Renal pelvis (tissue), 4 donors: Measurements from ENCODE around the gene SRF. TPM values are rescaled to one million over a fixed set of nuclear protein-coding genes. Genes with fewer than 3 reads are reported as not detected.

Experiments used
- DNase-seq: peaks from one replicate; pipeline ENCODE4 v3.0.0-alpha.2; 2013
- polyA plus RNA-seq, 3 donors: library from polyadenylated mRNA; unstranded; fragments of 120-200 nt; gene quantifications; one replicate each; pipeline ENCODE4 v1.2.1, GENCODE V29; 2013; ENCODE audit not compliant: insufficient read length in 3 of 3

Gene SRF
- polyA plus RNA-seq, 3 donors = 29.0 to 34.7 (median 32.5) TPM

DNA sequence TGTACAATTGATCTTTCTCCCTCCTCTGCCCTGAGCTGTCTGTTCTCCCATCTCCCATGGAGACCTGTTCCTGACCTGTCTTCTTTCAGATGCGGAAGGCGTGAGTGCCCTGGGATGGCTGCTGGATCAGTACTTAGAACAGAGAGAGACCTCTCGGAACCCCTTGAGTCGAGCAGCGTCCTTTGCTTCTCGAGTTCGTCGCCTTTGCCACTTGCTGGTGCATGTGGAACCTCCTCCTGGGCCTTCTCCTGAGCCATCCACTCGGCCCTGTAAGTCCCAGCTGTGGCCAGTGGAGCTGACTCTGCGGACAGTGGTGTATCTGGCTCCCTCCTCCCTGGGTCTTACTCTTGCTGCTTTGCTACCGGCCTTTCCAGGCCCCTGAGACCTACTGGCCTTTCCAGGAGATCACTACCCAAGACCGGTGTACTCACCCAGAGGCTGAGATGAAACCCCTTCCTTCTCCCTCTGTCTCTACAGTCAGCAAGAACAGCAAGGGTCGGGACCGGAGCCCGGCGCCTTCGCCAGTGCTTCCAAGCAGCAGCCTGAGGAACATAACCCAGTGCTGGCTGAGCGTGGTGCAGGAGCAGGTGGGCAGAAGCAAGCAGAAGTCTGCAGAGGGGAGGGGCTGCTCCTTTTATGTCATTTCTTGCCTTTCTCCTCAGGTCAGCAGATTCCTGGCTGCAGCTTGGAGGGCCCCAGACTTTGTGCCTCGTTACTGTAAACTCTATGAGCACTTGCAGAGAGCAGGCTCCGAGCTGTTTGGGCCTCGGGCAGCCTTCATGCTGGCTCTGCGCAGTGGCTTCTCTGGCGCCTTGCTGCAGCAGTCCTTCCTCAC lies 33.4 kb downstream of the SRF start:
- DNase-seq = no peak

DNA sequence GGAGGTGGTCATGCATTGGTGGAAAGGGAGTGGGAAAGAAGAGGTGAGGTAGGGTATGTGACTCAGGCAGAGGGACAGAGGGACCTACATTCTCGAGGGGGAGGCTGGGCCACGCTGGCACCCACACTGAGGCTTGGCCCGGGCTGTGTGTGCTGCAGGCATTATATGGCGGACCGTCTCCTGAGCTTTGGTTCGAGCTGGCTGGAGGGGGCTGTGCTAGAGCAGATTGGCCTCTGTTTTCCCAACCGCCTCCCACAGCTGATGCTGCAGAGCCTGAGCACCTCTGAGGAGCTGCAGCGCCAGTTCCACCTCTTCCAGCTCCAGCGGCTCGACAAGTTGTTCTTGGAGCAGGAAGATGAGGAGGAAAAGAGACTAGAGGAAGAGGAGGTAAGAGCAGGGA lies 34.8 kb downstream of the SRF start:
- no peak for DNase-seq

DNA sequence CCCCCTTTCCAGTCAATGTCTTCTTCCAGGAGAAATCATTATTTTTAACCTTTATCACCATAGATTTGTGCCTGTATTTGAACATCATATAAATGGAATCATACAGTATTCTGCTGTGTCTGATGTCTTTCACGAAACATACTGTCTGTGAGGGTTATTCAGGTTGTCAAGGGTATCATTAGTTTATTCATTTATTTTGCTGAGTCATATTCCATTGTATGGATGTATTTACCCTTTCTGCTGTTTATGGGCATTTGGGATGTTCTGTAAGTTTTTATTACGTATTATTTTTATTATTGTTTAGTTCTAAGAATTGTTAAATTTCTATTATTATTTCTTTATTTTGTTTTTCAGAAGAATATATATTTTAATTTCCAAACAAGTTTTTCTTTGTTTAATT lies 36.2 kb downstream of the SRF start:
- no peak for DNase-seq

DNA sequence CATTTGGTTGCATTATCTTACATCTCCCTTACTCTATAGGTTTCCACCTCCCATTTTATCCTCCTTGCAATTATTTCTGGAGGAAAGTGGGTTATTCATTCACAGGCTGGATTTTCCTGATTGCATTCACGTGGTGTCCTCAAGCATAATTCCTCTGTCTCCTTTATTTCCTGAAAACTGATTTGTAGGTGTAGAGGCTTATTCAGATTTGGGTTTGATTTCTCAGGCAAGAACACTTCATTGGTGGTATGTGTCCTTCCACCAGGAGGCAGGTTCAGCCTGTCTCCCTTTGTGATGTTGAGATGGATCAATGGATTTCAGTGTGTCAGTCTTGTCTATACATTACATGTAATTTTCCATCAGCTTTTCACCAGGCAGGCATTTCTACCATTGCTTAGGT lies 40.9 kb downstream of the SRF start:
- DNase-seq = peak; percentile 16

DNA sequence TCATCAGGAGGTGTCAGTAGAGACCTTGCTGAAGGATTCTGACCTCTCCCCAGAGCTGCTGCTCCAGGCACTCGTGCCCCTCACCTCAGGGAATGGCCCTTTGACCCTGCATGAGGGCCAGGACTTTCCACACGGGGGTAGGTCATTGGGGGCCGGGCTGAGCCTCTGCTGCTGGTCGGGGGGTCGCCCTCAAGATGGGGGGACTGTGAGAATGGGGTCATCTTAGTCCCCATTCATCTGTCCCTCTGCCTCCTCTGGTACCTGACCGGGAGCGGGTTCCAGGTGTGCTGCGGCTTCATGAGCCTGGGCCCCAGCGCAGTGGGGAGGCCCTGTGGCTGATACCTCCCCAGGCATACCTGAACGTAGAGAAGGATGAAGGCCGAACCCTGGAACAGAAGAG lies 42.4 kb downstream of the SRF start:
- no peak for DNase-seq

DNA sequence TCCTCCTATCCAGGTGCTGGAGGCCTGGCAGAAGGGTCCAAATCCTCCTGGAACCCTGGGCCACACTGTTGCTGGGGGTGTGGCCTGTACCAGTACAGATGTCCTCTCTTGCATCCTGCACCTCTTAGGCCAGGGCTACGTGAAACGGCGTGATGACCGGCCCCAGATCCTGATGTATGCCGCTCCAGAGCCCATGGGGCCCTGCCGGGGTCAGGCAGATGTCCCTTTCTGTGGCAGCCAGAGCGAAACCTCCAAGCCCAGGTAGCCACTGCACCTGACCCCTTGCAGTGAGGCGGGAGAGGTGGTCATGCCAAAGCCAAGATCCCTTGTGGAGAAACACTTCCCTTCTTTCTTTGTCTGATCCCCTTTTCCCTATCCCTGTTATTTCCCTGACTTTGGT lies 44.0 kb downstream of the SRF start:
- no peak for DNase-seq

DNA sequence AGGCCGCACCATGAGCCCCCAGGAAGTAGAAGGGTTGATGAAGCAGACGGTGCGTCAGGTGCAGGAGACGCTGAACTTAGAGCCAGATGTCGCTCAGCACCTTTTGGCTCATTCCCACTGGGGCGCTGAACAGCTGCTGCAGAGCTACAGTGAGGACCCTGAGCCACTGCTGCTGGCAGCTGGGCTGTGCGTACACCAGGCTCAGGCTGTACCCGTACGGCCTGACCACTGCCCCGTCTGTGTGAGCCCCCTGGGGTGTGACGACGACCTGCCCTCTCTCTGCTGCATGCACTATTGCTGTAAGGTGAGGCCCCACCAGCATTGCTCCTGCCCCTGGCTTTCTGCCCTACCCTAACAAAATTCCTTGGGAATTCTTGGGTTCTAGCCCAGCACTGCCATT lies 45.1 kb downstream of the SRF start:
- no peak for DNase-seq

DNA sequence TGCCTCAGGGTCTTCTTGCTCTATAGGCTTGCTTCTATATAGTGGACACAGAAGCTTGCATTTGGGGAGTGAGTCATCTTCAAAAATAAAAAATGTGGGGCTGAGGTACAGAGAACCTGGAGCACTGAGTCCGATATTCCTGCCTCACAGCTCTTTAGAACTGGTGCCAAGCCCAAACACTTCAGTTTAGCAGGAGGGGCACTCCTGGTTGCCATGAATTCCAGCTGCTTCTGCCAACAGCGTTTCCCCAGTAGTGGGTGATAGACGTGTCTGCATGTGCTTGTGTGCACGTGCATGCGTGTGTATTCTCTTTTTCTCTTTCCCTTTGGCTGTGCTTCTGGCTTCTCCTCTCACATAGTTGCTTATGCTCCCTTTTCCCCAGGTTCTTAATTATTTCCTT lies 46.3 kb downstream of the SRF start:
- no peak for DNase-seq

DNA sequence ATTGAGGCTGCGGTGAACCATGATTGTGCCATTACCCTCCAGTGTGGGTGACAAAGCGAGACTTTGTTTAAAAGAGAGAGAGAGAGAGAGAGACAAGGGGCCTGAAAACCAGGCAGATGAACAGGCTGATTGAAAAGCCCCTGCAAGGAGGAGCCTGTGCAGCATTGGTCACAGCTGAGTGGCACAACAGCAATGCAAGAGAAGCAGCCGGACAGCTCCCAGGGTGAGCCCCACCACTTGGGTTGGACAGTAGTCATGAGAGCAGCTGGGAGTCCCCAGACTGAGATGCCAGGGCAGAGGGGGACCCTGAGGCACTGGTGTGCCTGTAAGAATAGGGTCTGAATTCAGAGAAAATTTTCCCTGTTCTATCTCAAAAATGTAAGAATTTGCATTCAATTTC lies 48.0 kb downstream of the SRF start:
- DNase-seq = no peak

DNA sequence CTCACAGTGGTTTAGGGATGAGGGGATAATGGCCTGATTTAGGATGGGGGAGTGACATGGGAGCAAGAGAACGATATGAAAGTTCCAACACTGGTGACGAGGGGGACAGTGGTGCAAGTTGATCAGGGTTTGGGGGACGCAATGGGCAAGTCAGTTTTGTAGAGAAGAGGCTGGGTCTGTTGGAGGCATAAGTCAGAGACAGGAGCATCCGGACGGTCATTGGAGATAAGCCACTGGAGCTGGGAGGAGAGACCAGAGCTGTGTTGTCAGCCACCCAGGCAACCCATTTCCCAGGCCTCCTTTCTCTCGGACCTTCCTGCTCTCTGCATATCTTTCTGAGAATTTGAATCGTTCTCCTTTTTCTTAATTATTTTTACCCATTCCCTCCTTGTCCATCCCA lies 48.7 kb downstream of the SRF start:
- DNase-seq = no peak

DNA sequence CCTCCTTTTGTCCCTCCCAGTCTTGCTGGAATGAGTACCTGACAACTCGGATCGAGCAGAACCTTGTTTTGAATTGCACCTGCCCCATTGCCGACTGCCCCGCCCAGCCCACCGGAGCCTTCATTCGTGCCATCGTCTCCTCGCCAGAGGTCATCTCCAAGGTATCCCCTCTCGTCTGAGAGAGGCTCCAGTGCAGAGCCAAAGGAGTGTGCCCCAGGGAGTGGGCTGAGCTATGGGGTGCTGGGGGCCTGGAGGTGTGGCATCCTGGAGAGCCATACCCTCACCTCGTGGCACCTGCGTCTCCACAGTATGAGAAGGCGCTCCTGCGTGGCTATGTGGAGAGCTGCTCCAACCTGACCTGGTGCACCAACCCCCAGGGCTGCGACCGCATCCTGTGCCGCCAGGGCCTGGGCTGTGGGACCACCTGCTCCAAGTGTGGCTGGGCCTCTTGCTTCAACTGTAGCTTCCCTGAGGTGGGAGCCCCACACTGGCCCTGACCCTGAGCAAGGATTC lies 49.4 kb downstream of the SRF start:
- DNase-seq = no peak

DNA sequence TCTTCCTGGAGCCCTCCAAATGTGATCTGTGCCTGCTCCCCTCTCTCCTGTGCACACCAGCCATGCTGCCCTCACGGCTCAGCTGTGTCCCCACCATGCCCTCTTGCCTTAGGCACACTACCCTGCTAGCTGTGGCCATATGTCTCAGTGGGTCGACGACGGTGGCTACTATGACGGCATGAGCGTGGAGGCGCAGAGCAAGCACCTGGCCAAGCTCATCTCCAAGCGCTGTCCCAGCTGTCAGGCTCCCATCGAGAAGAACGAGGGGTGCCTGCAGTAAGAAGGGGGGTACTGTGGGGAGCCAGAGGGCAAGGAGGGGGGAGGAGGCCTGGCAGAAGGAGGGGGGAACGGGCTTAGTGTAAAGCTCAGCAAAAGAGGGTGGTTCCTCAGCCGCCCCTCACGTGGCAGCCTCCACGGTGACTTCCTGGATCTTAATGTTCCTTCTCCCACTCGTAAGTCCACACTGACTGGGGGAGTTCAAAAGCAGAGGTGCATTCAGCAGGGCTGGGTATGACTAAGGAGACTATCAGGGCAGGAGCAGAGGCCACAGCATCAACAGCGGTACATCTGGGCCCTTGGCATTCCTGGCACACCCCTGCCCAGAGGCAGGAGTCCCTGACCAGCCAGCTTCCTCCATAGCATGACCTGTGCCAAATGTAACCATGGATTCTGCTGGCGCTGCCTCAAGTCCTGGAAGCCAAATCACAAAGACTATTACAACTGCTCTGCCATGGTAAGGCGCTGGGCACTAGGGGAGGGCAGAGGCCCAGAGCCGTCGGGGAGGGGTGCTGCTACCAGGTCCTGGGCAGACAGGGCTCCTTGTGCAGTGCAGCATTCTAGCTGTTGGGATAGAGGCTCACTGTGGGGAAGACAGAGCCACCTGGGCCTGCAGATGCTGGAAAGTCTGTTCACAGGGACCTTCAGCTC lies 50.2 kb downstream of the SRF start:
- DNase-seq = no peak

DNA sequence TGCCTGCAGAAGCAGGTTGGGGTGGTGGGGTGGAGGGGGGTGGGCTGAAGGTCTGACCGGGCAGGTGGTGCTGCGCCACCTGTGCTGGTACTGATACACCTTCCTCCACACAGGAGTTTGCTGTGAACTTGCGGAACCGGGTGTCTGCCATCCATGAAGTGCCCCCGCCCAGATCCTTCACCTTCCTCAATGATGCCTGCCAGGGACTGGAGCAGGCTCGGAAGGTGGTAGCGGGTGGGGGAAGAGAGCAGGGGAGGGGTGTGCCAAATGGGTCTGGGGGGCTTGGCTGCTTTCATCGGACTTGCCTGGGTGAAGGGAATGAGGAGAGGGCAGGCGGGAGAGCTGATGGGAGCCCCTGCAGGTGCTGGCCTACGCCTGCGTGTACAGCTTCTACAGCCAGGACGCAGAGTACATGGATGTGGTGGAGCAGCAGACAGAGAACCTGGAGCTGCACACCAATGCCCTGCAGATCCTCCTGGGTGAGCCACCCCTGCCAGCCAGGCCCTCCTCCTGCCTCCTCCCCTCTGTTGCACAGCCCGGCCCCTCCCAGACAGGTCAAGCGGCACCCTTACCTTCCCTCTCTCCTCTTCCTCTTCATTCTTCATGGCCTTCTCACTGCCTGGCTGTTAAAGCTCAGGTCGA lies 51.5 kb downstream of the SRF start:
- DNase-seq = no peak

DNA sequence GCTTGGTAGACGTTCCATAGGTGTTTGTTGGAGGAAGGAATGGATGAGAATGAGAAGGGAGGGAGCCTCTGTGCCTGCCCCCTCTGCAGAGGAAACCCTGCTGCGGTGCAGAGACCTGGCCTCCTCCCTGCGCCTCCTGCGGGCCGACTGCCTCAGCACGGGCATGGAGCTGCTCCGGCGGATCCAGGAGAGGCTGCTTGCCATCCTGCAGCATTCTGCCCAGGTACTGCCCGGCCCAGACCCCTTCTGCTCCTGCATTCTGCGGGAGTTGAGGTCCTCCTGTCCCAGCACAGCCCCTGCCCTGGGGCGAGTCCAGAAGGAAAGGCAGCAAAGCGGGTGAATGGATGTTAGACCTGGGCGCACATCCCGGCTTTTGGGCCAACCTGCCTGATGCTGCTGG lies 52.1 kb downstream of the SRF start:
- DNase-seq = no peak

DNA sequence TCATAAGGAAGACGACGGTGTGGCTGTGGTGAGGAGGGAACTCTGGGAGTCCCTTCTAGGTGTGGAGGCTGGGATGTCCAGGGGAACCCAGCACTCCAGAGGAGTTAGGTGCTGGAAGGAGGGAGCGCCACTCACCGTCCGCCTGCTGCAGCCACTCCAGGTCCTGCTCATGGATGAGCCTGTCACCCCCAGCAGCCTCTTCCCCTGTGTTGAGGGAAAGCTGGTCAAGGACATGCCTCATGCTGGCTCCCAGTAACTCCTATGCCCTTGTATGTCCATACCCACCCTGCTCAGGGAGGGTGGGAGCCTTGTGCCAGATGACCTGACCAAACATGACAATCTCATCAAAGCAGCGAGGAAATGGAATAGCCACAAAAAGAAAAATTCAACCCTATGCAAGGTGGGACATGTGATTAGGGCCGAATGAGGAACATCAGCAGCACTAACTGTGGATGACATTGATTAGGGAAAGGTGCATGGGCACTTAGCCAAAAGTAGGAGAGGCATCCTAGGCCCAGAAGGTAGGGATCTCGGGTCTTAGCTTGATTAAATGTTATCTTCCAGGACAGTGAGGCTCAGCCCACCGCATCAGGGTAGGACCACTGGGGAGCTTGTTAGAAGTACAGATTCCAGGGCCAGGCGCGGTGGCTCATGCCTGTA lies 55.3 kb downstream of the SRF start:
- no peak for DNase-seq

DNA sequence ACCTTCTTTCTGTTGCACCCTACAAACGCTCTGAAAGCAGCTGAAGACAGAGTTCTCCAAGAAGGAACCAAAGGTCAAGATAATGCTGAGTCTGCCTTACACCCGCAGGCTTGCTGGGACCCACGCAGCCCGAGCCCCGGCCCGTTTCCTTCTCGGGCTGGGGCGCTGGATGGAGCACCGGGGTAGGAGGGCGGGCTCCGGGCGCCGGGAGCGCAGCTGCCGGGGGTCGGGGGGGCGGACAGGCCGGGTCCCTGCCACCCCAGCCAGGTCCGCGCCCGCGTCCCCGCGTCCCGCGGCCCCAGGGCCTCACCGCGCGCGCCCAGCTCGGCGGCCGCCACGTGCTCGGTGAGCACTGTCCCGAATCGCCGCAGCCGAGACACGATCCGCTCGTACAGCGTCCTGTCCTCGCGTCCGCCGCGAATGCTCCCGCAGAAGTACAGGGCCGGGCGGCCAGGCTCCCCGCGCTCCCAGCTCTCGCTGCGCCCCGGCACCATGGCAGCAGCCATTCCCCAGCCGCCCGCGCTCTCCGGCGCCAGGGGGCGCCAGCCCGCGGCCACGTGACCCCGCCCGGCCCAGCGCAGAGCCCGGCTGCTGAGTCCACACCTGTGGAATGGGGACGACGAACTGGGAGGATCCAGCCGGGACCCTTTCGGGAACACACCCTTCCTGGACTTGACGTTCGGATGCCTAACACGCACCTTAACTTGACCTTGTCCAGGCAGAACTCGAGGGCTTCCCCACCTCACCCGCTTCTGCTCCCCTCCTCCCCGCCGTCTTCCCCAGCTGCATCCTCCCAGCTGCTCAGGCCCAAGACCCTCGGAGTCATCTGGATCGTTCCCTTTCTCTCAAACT lies 58.1 kb downstream of the SRF start, which contains the start of gene DNPH1:
Gene DNPH1 (minus strand): TSS at position 531 of the 852 bp plus-strand sequence. CDS start 25 bp downstream, at position 506.
- DNase-seq = peak; percentile 80

DNA sequence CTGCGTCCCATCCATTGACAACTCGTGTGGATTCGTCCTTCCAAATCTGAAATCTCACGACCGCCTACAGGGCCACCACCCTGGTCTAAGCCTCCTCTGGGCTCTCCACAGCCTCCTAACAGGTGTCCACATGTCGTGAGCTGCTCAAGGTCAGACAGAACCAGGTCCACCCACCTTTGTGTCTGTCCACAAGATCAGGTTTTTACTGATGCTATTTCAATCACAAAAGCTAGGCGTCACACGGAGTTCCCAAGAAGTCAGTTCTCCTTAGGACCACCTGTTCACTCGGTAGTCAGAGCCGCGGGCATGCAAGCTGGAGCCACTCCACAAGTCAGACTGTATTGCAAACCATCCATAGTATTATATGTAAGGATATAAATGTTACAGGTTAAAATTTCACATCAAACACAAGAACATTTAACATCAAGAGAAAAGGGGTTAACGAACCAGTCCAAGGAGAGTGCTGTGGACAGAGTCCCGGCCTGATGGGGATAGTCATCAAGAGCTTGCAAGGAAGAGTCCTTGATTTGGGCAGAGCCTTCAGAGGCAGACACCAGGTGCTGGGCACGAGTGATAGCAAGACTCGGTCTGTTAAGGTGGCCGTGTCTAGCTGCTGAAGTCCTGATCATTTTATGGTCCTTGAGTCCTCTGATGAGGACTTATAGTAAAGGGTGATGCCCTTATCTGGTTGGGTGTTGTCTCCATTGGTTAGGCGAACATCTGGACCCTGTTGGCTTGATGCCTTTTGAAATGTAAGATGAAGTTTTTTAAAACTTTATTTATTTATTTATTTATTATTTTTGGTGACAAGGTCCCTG lies 58.9 kb downstream of the SRF start:
- no peak for DNase-seq

DNA sequence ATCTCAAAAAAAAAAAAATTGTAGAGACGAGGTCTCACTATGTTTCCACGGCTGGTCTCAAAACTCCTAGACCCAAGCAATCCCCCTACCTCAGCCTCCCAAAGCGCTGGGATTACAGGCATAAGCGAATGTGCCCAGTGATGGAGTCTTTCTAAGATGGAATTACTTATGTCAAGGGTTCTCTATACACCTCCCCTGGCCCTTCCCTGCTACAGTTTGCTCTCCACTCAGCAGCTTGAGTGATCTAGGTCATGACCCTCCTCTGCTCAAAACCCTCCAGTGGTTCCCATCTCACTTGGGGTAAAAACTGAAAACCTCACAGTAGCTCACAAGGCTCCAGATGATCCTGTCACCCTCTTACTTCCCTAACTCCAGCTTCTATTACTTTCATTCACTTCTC lies 60.0 kb downstream of the SRF start:
- no peak for DNase-seq
